Measurements from ENCODE around the gene TLL2. TPM values are rescaled to one million over a fixed set of nuclear protein-coding genes. Genes with fewer than 3 reads are reported as not detected.

TLL2 gene
- total RNA-seq, 1 experiment from 2014 or later: 0.44 TPM

GRCh38 chr10:96478355-96478754 lies 35.4 kb downstream of the TLL2 start:
- DNase-seq (ENCODE audit: low spot score): no peak
- in situ Hi-C loops (cut with HindIII; ENCODE audit: low sequenced_read_pairs): no loop called here

GRCh38 chr10:96473866-96474265 lies 39.9 kb downstream of the TLL2 start:
- no peak for DNase-seq (ENCODE audit: low spot score)
- in situ Hi-C loops (cut with HindIII; ENCODE audit: low sequenced_read_pairs): no loop called here

GRCh38 chr10:96470116-96470743 lies 43.5 kb downstream of the TLL2 start:
- peak; percentile 23 for DNase-seq (ENCODE audit: low spot score)
- in situ Hi-C loops (cut with HindIII; ENCODE audit: low sequenced_read_pairs): no loop called here

- in situ Hi-C loops (cut with HindIII; ENCODE audit: low sequenced_read_pairs): no loop called here
- no peak for DNase-seq (ENCODE audit: low spot score)
Observed at GRCh38 chr10:96468845-96469244, 44.9 kb downstream of the TLL2 start.

GRCh38 chr10:96465599-96465998 lies 48.1 kb downstream of the TLL2 start:
- DNase-seq (ENCODE audit: low spot score): no peak
- in situ Hi-C loops (cut with HindIII; ENCODE audit: low sequenced_read_pairs): no loop called here

- in situ Hi-C loops (cut with HindIII; ENCODE audit: low sequenced_read_pairs): no loop called here
- DNase-seq (ENCODE audit: low spot score): no peak
Observed at GRCh38 chr10:96463562-96463961, 50.2 kb downstream of the TLL2 start.

GRCh38 chr10:96462606-96463151 lies 51.0 kb downstream of the TLL2 start:
- DNase-seq (ENCODE audit: low spot score): no peak
- in situ Hi-C loops (cut with HindIII; ENCODE audit: low sequenced_read_pairs): no loop called here

- in situ Hi-C loops (cut with HindIII; ENCODE audit: low sequenced_read_pairs): no loop called here
- no peak for DNase-seq (ENCODE audit: low spot score)
Observed at GRCh38 chr10:96460316-96460715, 53.4 kb downstream of the TLL2 start.

- DNase-seq (ENCODE audit: low spot score): no peak
- in situ Hi-C loops (cut with HindIII; ENCODE audit: low sequenced_read_pairs): no loop called here
Observed at GRCh38 chr10:96457341-96457740, 56.4 kb downstream of the TLL2 start.

GRCh38 chr10:96456296-96456840 lies 57.4 kb downstream of the TLL2 start:
- no peak for DNase-seq (ENCODE audit: low spot score)
- in situ Hi-C loops (cut with HindIII; ENCODE audit: low sequenced_read_pairs): no loop called here

GRCh38 chr10:96453856-96454583 lies 59.7 kb downstream of the TLL2 start:
- in situ Hi-C loops (cut with HindIII; ENCODE audit: low sequenced_read_pairs): no loop called here
- DNase-seq (ENCODE audit: low spot score): no peak

- in situ Hi-C loops (cut with HindIII; ENCODE audit: low sequenced_read_pairs): no loop called here
- no peak for DNase-seq (ENCODE audit: low spot score)
Observed at GRCh38 chr10:96452494-96453153, 61.1 kb downstream of the TLL2 start.

GRCh38 chr10:96450529-96451207 lies 63.1 kb downstream of the TLL2 start:
- in situ Hi-C loops (cut with HindIII; ENCODE audit: low sequenced_read_pairs): no loop called here
- DNase-seq (ENCODE audit: low spot score): no peak

- in situ Hi-C loops (cut with HindIII; ENCODE audit: low sequenced_read_pairs): no loop called here
- DNase-seq (ENCODE audit: low spot score): no peak
Observed at GRCh38 chr10:96448558-96448957, 65.2 kb downstream of the TLL2 start.

- no peak for DNase-seq (ENCODE audit: low spot score)
- in situ Hi-C loops (cut with HindIII; ENCODE audit: low sequenced_read_pairs): no loop called here
Observed at GRCh38 chr10:96448021-96448457, 65.7 kb downstream of the TLL2 start.

- no peak for DNase-seq (ENCODE audit: low spot score)
- in situ Hi-C loops (cut with HindIII; ENCODE audit: low sequenced_read_pairs): no loop called here
Observed at GRCh38 chr10:96446966-96447596, 66.6 kb downstream of the TLL2 start.

GRCh38 chr10:96441987-96442643 lies 71.6 kb downstream of the TLL2 start:
- in situ Hi-C loops (cut with HindIII; ENCODE audit: low sequenced_read_pairs): no loop called here
- DNase-seq (ENCODE audit: low spot score): no peak

- DNase-seq (ENCODE audit: low spot score): no peak
Observed at GRCh38 chr10:96441322-96441885, 72.3 kb downstream of the TLL2 start.

More at GRCh38 chr10:96441322-96441885, 72.3 kb downstream of the TLL2 start:
- in situ Hi-C loops (cut with HindIII; ENCODE audit: low sequenced_read_pairs): no loop called here

All from G401 (cell line).